Heart right ventricle (tissue), 16 donors: ENCODE measurements around the gene ZNF256. TPM values are rescaled to one million over a fixed set of nuclear protein-coding genes. Genes with fewer than 3 reads are reported as not detected.

ENCODE experiments used
- ATAC-seq, 8 donors: fragments of 200-7000 bp; cut with Tn5 transposase; one replicate each; pipeline ENCODE4 v1.9.1; 2020; ENCODE audit warnings: mild to moderate bottlenecking in 8 of 8, moderate library complexity in 8 of 8, moderate number of reproducible peaks in 1 of 8
- DNase-seq, 2 donors: peaks; one replicate each; pipeline ENCODE4 v3.0.0-alpha.2; 2020
- H3K27ac ChIP-seq, 10 donors: fragments of 200-600 bp; sonication (generic) in 2 of 10; one replicate each; pipeline versions ENCODE4 v1.5.0 to v1.8.0; 2020 to 2022; ENCODE audit warnings: mild to moderate bottlenecking in 3 of 10
- H3K27me3 ChIP-seq, 7 donors: fragments of 200-600 bp; one replicate each; pipeline ENCODE4 v1.8.0; 2021 to 2022; ENCODE audit warnings: mild to moderate bottlenecking in 2 of 7
- H3K36me3 ChIP-seq, 9 donors: fragments of 200-600 bp; sonication (generic) in 1 of 9; one replicate each; pipeline versions ENCODE4 v1.5.0 to v1.8.0; 2020 to 2022; ENCODE audit warnings: mild to moderate bottlenecking in 2 of 9
- H3K4me1 ChIP-seq, 9 donors: fragments of 200-600 bp; sonication (generic) in 1 of 9; one replicate each; pipeline versions ENCODE4 v1.5.0 to v1.8.0; 2020 to 2022; ENCODE audit warnings: mild to moderate bottlenecking in 4 of 9
- H3K4me3 ChIP-seq, 10 donors: fragments of 200-600 bp; sonication (generic) in 2 of 10; one replicate each; pipeline versions ENCODE4 v1.5.0 to v1.8.0; 2020 to 2022; ENCODE audit warnings: mild to moderate bottlenecking in 7 of 10, moderate library complexity in 2 of 10
- H3K9me3 ChIP-seq, 11 donors: fragments of 200-600 bp in 10 of 11; sonication (generic) in 2 of 11; one replicate each; pipeline versions ENCODE4 v1.5.0 to v1.8.0; 2013 to 2022; ENCODE audit warnings: mild to moderate bottlenecking in 2 of 11, control low read depth in 1 of 11, moderate library complexity in 1 of 11
- CTCF ChIP-seq, 9 donors: fragments of 200-600 bp; sonication (generic) in 2 of 9; IDR thresholded peaks; one replicate each; pipeline versions ENCODE4 v1.5.0 to v1.8.0; 2021 to 2022; ENCODE audit warnings: antibody characterized with exemption in 9 of 9, mild to moderate bottlenecking in 5 of 9, moderate library complexity in 1 of 9
- WGBS, 2 donors: extraction: QIAGEN DNeasy Blood & Tissue Kit; methylation state at CpG; one replicate each; pipeline ENCODE4 v1.1.7; 2013; ENCODE audit warnings: inconsistent platforms in 1 of 2; 5-methylcytosine and 5-hydroxymethylcytosine counted together
- intact Hi-C, 10 donors: fragments of 100-400 bp; cut with DNase I; formaldehyde crosslinking; loops; one replicate each; pipeline versions ENCODE4 v1.11.1 to v1.14.2; 2022
- polyA plus RNA-seq, 2 donors: library from polyadenylated mRNA; stranded (reverse); fragments of 200-250 nt; gene quantifications; one replicate each; pipeline ENCODE4 v1.2.3, GENCODE V29; 2013
- total RNA-seq, 10 donors: library from RNA; stranded (reverse); fragmentation: NEBNext Ultra II Directional in 3 of 10; extraction: Animal tissue kit (Norgen Biotek cat#: 25700) in 3 of 10; gene quantifications; one replicate each; pipeline versions ENCODE4 v1.2.1 to v1.2.4, GENCODE V29; 2021 to 2023
- donor health status: Arrhythmogenic right ventricular cardiomyopathy.
- donor health status: ischemic (EF 13 %, LVEDD 7.1; RV severe dilation, severe dysfunction).
- donor health status: healthy with polysubstance abuse.
- donor health status: DM: no; HTN: yes; CAD: no.
- donor health status: DM: no; HTN: no; CAD: no.
- donor health status: ischemic (EF 25% LVEDD 6.9; RV normal size, moderate dysfunction).
- donor health status: ischemic (EF 25% LVEDD 5.7; RV mildly dilated, moderate dysfunction).
- donor health status: healthy.
- donor health status: DM: yes; HTN: yes; CAD: no.
- donor health status: Ischemic cardiomyopathy.
- donor health status: ischemic (EF 35%, LVEDD 5.7; RV mildly dilated, moderate dysfunction).
- donor health status: nonischemic (EF 11% LVEDD 7.7; RV severe dilation, severe dysfunction).
- donor health status: DM: yes; HTN: yes; CAD: no.
- donor health status: PGD.
- donor health status: ischemic (EF 29% LVEDD 5.4; RV normal size, mild dysfunction).
- donor health status: nonischemic (EF 23%, LVEDD 6.1; RV moderate dilation, normal function).

The ZNF256 gene
- total and polyA plus RNA-seq, 12 donors: 4.9 to 14.9 (median 10.5) TPM

- intact Hi-C loops: loop anchor here in 1 of 10 donors (10.0 kb wide), 1 partner anchor 213 kb away; the partner anchor contains the start of gene ZNF329
- H3K27me3 ChIP-seq: no peaks in the 10 kb centered on the region
- no peak overlapping the region for H3K4me3 ChIP-seq
- H3K9me3 ChIP-seq: peaks cover 0 to 100% (median 30%) of the 10 kb centered on the region in 11 donors
- WGBS, 2 donors: 99 to 100% methylated on average over 3 of the region's 3 CpGs
- H3K36me3 ChIP-seq: peaks cover 3 to 74% (median 58%) of the 10 kb centered on the region in 9 donors
- TF ChIP-seq CTCF (IDR thresholded peaks at IDR 0.05): no peak
- no peak overlapping the region for H3K27ac ChIP-seq
- DNase-seq (no peak), ATAC-seq (no peak)
- H3K4me1 ChIP-seq: peaks cover 3 to 19% (median 10%) of the 10 kb centered on the region in 9 donors
These were observed 5.9 kb downstream of the ZNF256 start for GRCh38 chr19:57941593-57941992.

DNA sequence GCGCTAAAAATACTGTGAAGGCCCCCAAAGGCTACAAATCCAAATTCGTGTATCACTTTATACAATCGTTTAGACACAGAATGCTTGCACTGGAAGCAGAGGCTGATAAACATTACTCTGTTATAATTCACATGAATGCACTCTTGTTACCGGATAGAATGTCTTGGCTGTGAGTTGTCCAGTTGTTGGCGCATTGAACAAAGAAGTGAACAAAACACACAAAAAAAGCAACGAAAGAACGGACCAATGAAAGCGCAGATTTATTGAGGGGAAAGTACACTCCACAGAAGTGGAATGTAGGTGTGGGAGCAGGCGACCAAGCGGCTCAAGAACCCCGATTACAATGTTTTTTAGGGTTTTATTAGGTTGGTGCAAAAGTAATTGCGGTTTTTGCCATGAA, 11.8 kb downstream of the ZNF256 start:
- Histone ChIP-seq H3K27me3 (no peaks in the 10 kb centered on the region), H3K9me3 (peaks cover 0 to 100% (median 10%) of the 10 kb centered on the region in 11 donors), H3K27ac (peak overlapping the region in 1 of 10 donors; percentile 79), H3K36me3 (peaks cover 0 to 65% (median 31%) of the 10 kb centered on the region in 9 donors), H3K4me3 (peak overlapping the region in 5 of 10 donors; percentile 61 to 88 (median 79)), H3K4me1 (peaks cover 0 to 18% (median 10%) of the 10 kb centered on the region in 9 donors)
- ATAC-seq (no peak), DNase-seq (no peak)
- WGBS, 2 donors: 86 to 87% methylated on average over 12 of the region's 12 CpGs
- no peak for TF ChIP-seq CTCF (IDR thresholded peaks at IDR 0.05)
- intact Hi-C loops: no loop called here

GRCh38 chr19:57934820-57935665, 12.5 kb downstream of the ZNF256 start, which contains the start of gene ZNF418:
TSS of gene ZNF418 (minus strand) at chr19:57935402. CDS start at chr19:57933822, 1,580 bp downstream.
- peaks cover 0 to 100% (median 13%) of the 10 kb centered on the region in 11 donors for H3K9me3 ChIP-seq
- intact Hi-C loops: no loop called here
- DNase-seq (peak; percentile 44 to 83), ATAC-seq (peak; percentile 94 to 99 (median 98))
- 2% methylated on average over 54 of the region's 54 CpGs for WGBS, 2 donors
- peaks cover 0 to 65% (median 29%) of the 10 kb centered on the region in 9 donors for H3K36me3 ChIP-seq
- H3K27me3 ChIP-seq: no peaks in the 10 kb centered on the region
- H3K4me1 ChIP-seq: peaks cover 0 to 18% (median 10%) of the 10 kb centered on the region in 9 donors
- no peak for TF ChIP-seq CTCF (IDR thresholded peaks at IDR 0.05)
- peak within 1 kb of the TSS; percentile 61 to 92 (median 79) for H3K4me3 ChIP-seq
- H3K27ac ChIP-seq: peak within 1 kb of the TSS in 9 of 10 donors; percentile 57 to 84 (median 78)

DNA sequence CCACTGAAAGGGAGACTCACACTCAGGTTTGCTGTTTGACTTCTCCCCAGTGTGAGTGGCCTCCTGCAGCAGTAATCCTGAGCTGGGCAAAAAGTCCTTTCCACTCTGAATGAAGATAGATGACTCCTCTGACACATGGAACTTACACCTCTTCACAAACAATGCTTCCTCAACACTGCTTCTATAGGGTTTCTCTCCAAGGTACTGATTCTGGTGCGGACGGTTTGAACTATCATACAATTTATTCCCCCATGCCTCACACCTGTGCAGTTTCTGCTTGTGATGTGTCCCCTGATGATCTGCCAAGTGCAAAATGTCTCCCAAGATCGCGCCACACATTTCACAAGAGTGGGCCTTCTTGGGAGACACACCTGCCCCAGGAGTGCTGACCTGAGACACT, 19.9 kb downstream of the ZNF256 start:
- TF ChIP-seq CTCF (IDR thresholded peaks at IDR 0.05): no peak
- H3K9me3 ChIP-seq: peaks cover 0 to 100% (median 53%) of the 10 kb centered on the region in 11 donors
- H3K4me1 ChIP-seq: no peaks in the 10 kb centered on the region
- no peaks in the 10 kb centered on the region for H3K27me3 ChIP-seq
- H3K4me3 ChIP-seq: no peak overlapping the region
- intact Hi-C loops: no loop called here
- no peak overlapping the region for H3K27ac ChIP-seq
- ATAC-seq: no peak
- WGBS, 2 donors: 96 to 99% methylated on average over 4 of the region's 4 CpGs
- peaks cover 5 to 93% (median 53%) of the 10 kb centered on the region in 9 donors for H3K36me3 ChIP-seq
- no peak for DNase-seq
